ENCODE results near the gene HPX. TPM values are rescaled to one million over a fixed set of nuclear protein-coding genes. Genes with fewer than 3 reads are reported as not detected.

The HPX gene
- total RNA-seq, 1 experiment from 2014 or later, result 1.2 TPM

- Histone ChIP-seq H2AFZ (ENCODE audit: low read length) (no peak overlapping the region), H3K79me2 (ENCODE audit: insufficient read depth, low read length) (no peaks in the 10 kb centered on the region), H3K4me1 (ENCODE audit: insufficient read depth, low read length) (peaks cover 4% of the 10 kb centered on the region; the same call in 1 of the 2 replicates), H3K18ac (ENCODE audit: insufficient read length, low read depth, low read length) (no peak overlapping the region), H3K23ac (ENCODE audit: insufficient read length, low read depth, low read length) (no peak overlapping the region), H2BK5ac (ENCODE audit: insufficient read length, low read length) (no peak overlapping the region), H4K5ac (ENCODE audit: insufficient read length, low read depth, low read length) (no peak overlapping the region), H2BK15ac (ENCODE audit: low read depth, low read length) (no peak overlapping the region), H3K9me3 (ENCODE audit: control insufficient read depth, low read depth, low read length) (no peaks in the 10 kb centered on the region), H3K79me1 (ENCODE audit: insufficient read depth, low read depth, low read length, poor library complexity, severe bottlenecking) (no peaks in the 10 kb centered on the region), H2AK5ac (ENCODE audit: insufficient read length, low read length) (no peak overlapping the region), H3K4ac (ENCODE audit: low read depth, low read length) (no peak overlapping the region), H2BK12ac (ENCODE audit: insufficient read length, low read depth, low read length) (no peak overlapping the region), H2BK20ac (ENCODE audit: low read depth, low read length, poor library complexity, severe bottlenecking) (no peak overlapping the region), H4K20me1 (ENCODE audit: control insufficient read depth, insufficient read depth, insufficient read length) (no peaks in the 10 kb centered on the region), H3T11ph (ENCODE audit: low read length) (no peak overlapping the region), H4K91ac (ENCODE audit: insufficient read length, low read depth, low read length) (no peak overlapping the region), H3K23me2 (ENCODE audit: insufficient read length, low read depth, low read length, poor library complexity, severe bottlenecking) (peaks cover 7% of the 10 kb centered on the region), H3K27me3 (ENCODE audit: insufficient read depth, low read length) (0 out of 2 replicates have a peak, but pooled peaks cover 2% of the 10 kb centered on the region), H2BK120ac (ENCODE audit: low read depth, low read length, poor library complexity, severe bottlenecking) (no peak overlapping the region), H3K4me2 (ENCODE audit: insufficient read depth, insufficient read length, low read length) (no peak overlapping the region), H3K27ac (ENCODE audit: insufficient read length, low read depth, low read length) (no peak overlapping the region), H3K14ac (ENCODE audit: insufficient read depth, low read length) (no peak overlapping the region), H3K9ac (ENCODE audit: extremely low read depth, insufficient read length, low read length) (no peak overlapping the region), H4K8ac (replicated peaks; ENCODE audit: insufficient read length, low read depth, low read length) (no peak overlapping the region), H3K56ac (ENCODE audit: insufficient read length, low read depth, low read length) (no peak overlapping the region)
- WGBS (ENCODE audit: extremely low coverage, insufficient read length, low lambda C conversion rate), result no CpG with 5 or more reads among the region's 1 CpG
- no peak for DNase-seq
- Mint-ChIP-seq H3K9me3 (no peaks in the 10 kb centered on the region), H3K4me3 (no peak overlapping the region), H3K27ac (no peak overlapping the region), H3K27me3 (ENCODE audit: low read depth) (peaks cover 8% of the 10 kb centered on the region), H3K4me1 (peaks cover 43 to 53% of the 10 kb centered on the region in 2 experiments), H3K36me3 (ENCODE audit: insufficient read depth in 1 of 3, low read depth in 3 of 3) (peaks cover 0 to 3% (median 0%) of the 10 kb centered on the region in 3 experiments; a peak in 1 of 7 replicates)
- TF ChIP-seq, protein P1, sequence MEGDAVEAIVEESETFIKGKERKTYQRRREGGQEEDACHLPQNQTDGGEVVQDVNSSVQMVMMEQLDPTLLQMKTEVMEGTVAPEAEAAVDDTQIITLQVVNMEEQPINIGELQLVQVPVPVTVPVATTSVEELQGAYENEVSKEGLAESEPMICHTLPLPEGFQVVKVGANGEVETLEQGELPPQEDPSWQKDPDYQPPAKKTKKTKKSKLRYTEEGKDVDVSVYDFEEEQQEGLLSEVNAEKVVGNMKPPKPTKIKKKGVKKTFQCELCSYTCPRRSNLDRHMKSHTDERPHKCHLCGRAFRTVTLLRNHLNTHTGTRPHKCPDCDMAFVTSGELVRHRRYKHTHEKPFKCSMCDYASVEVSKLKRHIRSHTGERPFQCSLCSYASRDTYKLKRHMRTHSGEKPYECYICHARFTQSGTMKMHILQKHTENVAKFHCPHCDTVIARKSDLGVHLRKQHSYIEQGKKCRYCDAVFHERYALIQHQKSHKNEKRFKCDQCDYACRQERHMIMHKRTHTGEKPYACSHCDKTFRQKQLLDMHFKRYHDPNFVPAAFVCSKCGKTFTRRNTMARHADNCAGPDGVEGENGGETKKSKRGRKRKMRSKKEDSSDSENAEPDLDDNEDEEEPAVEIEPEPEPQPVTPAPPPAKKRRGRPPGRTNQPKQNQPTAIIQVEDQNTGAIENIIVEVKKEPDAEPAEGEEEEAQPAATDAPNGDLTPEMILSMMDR (conservative IDR thresholded peaks at IDR 0.05), result no peak
Measured at GRCh38 chr11:6388748-6389147, 52.0 kb downstream of the HPX start.
